GM19372 (cell line): ENCODE data around the gene LIMS1.
"Not testable (repeated sequence)": the region's sequence is repeated elsewhere in the genome, so short reads cannot be mapped to it uniquely, and the experiment has no call there.

ENCODE experiments used
- ATAC-seq: cut with Tn5 transposase; IDR thresholded peaks from one replicate; pipeline ENCODE4 v1.9.1; 2021; ENCODE audit warnings: mild to moderate bottlenecking, low read depth, moderate library complexity; ENCODE audit not compliant: unreplicated experiment

The LIMS1 gene

GRCh38 chr2:108583903-108584520 is 49.7 kb downstream of the LIMS1 start:
- ATAC-seq = no peak

- no peak for ATAC-seq
Observed at GRCh38 chr2:108585436-108585835, 51.2 kb downstream of the LIMS1 start.

DNA sequence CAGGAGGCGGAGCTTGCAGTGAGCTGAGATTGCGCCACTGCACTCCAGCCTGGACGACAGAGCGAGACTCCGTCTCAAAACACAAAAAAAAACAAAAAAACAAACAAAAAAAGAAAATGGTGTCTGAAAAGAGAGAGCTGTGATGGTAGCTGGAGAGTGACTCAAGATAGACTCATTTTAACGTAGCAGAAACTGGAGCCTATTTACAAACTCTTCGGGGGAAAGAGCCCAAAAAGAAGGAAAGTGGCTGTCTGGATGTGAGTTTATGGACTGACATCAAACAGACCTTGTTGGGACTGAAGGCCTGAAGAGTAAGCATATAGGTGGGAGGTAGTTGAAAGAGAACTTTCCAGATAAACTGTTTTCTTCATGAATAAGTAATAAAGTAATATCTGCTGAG is 51.8 kb downstream of the LIMS1 start:
- ATAC-seq = no peak

GRCh38 chr2:108586631-108587030 is 52.4 kb downstream of the LIMS1 start:
- ATAC-seq = no peak

DNA sequence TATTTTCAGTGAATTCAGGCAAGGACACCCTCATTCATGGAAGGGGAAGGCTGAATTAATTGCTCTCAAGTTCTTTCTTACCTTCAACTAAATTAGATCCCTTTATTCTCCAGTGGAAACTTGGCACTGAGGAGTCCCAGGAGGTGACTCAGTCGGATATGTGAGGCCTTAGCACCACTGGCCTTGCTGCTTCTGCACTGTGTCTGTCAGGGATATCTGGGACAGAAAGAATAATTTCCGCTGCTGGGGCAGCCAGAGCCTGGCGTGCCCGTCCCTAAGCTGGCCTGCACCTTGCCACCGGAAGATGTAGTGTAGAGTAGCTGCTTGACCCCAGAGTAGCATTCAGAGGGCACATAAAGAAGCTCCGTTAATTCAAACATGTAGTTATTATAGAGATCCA is 53.4 kb downstream of the LIMS1 start:
- no peak for ATAC-seq

DNA sequence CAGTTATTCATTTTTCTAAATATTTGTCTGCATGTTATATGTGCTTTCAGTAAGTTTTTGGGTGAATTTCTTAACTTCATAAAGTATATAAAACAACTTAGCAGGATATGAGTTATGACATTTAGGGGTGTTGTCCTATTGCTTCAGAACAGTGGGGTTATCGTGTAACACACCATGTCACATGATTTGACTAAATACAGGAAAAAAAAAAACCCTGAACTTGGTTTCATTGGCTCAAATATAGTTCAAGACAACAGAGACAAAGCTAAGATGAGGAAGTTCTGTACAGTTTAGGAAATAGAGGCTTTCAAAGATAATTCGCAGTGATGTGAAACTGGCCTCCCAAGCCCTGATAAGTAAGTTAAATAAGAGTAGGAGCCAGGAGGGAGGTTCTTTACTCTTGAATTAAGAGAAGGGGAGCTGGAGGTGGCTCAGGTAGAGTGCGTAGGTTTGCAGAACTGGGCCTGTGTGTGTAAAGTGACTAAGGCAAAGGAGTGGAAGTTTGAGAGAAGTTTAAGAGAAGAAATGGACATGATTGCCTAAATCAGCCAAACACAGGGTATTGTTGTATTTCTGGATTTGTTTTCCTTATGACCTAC is 53.9 kb downstream of the LIMS1 start:
- ATAC-seq = no peak

- no peak for ATAC-seq
Observed at GRCh38 chr2:108589372-108589771, 55.1 kb downstream of the LIMS1 start.

- no peak for ATAC-seq
Observed at GRCh38 chr2:108589781-108590180, 55.5 kb downstream of the LIMS1 start.

DNA sequence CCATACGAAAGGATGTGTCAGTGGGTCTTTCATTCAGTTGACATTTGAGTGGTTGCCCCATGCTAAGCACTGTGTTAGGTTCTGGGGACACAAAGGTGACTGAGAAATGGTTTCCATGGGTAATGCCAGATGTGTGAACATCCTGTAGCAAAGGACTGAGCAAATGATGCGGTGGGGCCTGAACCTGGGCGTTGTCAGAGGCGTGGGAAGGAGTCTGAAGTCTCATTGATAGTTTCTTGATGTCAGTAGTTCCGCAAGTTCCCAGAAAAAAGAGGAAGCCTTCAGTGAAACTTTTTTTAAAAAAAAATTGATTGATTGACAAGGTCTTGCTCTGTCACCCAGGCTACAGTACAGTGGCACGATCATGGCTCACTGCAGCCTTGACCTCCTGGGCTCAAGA is 56.9 kb downstream of the LIMS1 start:
- peak; percentile 47 for ATAC-seq

DNA sequence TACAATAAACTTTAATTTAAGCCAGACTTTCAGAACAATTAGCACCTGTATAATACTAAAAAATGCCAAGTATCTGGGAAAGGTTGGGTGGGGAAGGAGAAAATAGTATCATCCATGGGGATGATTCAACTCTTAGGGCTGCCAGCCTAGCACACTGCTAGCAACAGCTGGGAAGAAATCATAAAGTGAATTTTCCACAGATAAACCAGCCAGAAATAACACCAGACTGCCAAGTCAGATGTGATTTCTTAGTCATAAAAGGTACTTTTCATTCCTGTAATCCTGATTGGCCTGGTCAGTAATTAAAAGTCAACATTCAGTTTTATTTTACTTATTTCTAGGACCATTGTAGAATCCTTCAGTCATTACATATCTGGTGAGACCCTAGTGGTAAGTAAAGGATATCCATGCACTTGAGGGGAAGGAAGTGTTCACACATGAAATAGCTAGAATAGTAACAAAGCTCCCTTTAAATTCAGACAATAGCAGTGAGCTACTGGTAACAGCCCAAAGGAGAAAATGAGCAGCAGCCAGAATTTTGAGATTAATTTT is 59.4 kb downstream of the LIMS1 start:
- ATAC-seq = no peak

GRCh38 chr2:108594132-108594981 is 60.1 kb downstream of the LIMS1 start:
- ATAC-seq = peak; percentile 69

DNA sequence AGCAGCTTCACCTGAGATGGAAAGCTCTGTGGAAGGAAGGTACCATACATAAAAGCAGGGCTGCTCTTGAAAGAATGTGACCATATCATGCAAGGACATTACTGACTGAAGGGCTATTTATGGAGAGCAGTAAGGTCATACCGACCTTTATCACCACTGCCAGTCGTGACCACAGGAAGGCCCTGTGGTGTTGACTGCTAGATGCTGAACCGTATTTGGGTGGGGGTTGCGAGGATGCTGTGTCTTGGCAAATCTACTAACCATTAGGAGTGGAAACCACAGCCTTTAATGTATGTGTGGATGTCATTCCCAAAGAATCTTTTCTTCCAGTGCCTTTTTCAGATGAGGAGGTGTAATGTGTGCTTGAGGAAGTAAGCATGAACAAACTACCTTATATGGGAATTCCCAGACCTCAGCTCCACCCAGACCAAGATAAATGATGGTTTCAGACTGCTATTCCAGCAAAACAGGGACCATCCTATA is 60.8 kb downstream of the LIMS1 start:
- ATAC-seq = peak; percentile 50

- not testable (repeated sequence) for ATAC-seq
Observed at GRCh38 chr2:108595771-108596170, 61.5 kb downstream of the LIMS1 start.

DNA sequence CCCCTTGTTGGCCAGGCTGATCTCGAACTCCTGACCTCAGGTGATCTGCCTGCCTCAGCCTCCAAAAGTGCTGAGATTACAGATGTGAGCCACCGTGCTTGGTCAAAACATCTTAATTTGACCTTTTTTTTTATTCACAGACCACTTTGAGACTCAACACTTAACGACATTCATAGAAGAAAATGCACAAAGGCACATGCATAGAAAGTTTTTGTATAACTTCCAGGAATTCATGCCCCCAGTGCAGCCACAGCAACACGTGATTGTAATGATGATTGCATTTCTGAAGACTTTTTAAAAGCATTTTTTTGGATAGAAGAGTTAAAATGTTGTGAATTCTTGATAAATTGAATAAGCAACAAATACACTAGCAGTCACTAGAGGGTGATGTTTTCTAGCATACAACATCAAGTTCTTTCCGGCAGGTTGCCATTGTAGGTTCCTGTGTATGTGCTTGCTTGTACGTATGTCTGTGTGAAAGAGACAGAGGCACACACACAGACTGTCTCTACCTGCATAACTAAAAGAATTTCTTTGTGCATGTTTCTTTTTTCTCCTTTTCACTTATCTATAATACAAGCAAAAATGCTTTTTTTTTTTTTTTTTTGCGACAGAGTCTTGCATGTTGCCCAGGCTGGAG is 63.0 kb downstream of the LIMS1 start:
- not testable (repeated sequence) for ATAC-seq

- ATAC-seq = not testable (repeated sequence)
Observed at GRCh38 chr2:108601199-108601598, 66.9 kb downstream of the LIMS1 start.

GRCh38 chr2:108602422-108602821 is 68.2 kb downstream of the LIMS1 start:
- ATAC-seq = no peak

GRCh38 chr2:108604196-108604595 is 69.9 kb downstream of the LIMS1 start:
- no peak for ATAC-seq

DNA sequence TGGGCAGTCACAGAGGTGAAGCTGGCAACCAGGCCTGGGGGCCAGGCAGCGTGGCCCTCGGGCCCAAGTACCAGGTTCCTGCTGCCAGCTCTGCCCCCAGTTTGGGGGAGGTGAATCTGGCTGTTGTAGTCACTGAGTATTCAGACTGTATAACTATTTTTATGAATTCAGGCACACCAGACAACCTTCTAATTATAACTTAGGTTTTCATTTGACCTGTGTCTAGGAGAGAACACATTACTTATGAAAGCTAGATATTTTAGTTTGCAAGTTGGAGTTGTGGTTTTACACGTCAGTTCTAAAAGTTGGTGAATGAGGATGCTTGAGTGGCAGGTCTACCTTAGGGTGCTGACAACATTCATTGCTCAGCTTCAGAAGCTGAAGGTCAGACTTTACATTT is 71.7 kb downstream of the LIMS1 start:
- ATAC-seq = peak; percentile 53

- no peak for ATAC-seq
Observed at GRCh38 chr2:108607706-108608301, 73.5 kb downstream of the LIMS1 start.

DNA sequence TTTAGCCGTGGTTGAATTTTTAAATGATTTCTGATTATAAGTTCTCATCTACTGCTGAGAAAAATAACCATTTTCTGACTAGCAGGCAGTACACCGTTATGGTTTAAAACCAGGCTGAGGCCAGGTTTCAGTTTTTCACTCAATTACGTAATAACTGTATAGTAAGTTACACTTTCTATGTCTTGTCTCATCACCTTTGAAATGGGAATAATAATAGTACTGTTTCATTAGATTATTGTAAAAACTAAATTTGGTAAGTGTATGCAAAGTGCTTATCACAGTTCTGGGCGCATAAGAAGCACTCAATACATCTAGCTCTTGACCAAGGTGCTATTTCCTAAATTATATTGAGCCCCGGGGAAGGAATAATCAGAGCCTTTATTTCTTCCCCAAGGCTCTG is 76.8 kb downstream of the LIMS1 start:
- no peak for ATAC-seq
